HG03520 (cell line): ENCODE results near the gene FAM124A.

Experiments
- ATAC-seq: cut with Tn5 transposase; IDR thresholded peaks from one replicate; pipeline ENCODE4 v1.9.1; 2021; ENCODE audit warnings: mild to moderate bottlenecking, moderate library complexity; ENCODE audit not compliant: unreplicated experiment

The FAM124A gene

GRCh38 chr13:51331354-51331861 is 109.2 kb downstream of the FAM124A start:
- no peak for ATAC-seq

DNA sequence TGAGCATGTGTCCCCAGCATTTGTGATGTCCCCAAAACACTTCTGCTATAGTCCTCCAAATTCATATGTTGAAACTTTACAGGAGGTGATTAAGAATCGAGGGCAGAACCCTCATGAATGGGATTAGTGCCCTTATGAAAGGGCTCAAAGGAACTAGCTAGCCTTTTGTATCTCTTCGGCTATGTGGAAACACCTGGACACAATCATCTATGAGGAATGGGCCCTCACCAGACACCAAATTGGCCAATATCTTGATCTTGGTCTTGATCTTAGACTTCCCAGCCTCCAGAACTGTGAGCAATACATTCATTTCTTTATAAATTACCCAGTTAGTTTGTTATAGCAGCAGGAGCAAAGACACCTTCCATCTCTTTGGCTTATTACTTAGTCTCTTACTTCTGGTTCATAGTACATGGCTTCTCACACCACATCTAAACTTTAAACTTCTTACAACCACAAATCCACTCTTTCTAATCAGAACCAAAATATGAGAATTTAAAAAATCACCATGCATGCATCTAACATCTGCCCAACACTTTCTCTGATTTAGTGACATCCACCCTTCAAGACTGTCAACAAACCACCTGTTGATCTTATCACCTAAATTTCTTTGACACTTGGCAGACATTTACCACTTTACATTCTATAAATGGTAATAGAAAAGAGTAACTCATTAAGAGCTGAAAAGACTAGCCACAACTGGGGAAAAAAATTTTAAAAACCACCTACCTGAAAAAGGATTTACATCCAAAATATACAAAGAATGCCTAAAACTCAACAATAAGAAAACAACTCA is 110.6 kb downstream of the FAM124A start:
- ATAC-seq: no peak

DNA sequence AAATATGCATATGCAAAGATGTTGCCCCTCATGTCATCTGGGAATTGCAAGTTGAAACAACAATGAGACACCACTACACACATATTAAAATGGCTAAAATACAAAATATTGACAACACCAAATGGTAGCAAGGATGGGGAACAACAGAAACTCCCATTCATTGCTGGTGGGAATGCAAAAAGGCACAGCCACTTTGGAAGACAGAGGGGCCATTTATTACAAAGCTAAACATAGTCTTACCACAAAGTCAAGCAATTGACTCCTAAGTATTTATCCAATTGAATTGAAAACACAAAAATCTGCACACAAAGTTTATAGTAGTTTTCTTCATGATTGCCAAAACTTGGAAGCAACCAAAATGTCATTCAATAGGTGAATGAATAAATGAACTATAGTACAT is 111.2 kb downstream of the FAM124A start:
- ATAC-seq: no peak

- no peak for ATAC-seq
These were observed 111.6 kb downstream of the FAM124A start for GRCh38 chr13:51333826-51334225.
